IMR-90 (cell line): ENCODE measurements around the gene CYTH4. TPM values are rescaled to one million over a fixed set of nuclear protein-coding genes. Genes with fewer than 3 reads are reported as not detected.

ENCODE experiments used
- ATAC-seq: fragments of 200-7000 bp; cut with Tn5 transposase; 2 replicates; pipeline ENCODE4 v1.9.1; 2020; ENCODE audit warnings: low read depth, mild to moderate bottlenecking, moderate library complexity
- BruUV-seq: library from RNA; stranded (reverse); fragments of 400-500 nt; replicated peaks from 2 replicates; lab custom pipeline; 2021; lab: Mats Ljungman, UMichigan
- CTCF ChIA-PET: fragments of 300-600 bp; formaldehyde crosslinking; extraction: SDS; loops from one replicate; lab custom pipeline; 2021; ENCODE audit warnings: antibody characterized with exemption; lab: Yijun Ruan, JAX
- POLR2A ChIA-PET: fragments of 300-600 bp; sonication (Branson Sonifier 250); formaldehyde crosslinking; loops from one replicate; lab custom pipeline; 2022; ENCODE audit warnings: antibody characterized with exemption; ENCODE audit not compliant: unreplicated experiment; lab: Charles Lee
- DNase-seq: peaks from one replicate; pipeline ENCODE4 v3.0.0; 2013
- H2AFZ ChIP-seq: replicated peaks from 2 replicates; pipeline ENCODE3; 2013; ENCODE audit warnings: low read length, mild to moderate bottlenecking; ENCODE audit not compliant: poor library complexity
- H2AK5ac ChIP-seq: 2 replicates; pipeline ENCODE4 v1.6.1; 2013; ENCODE audit warnings: low read depth, low read length, inconsistent platforms
- H2AK9ac ChIP-seq: replicated peaks from 2 replicates; pipeline ENCODE3; 2013; ENCODE audit warnings: mild to moderate bottlenecking, low read depth, low read length, moderate library complexity; ENCODE audit not compliant: poor library complexity
- H2BK120ac ChIP-seq: 2 replicates; pipeline ENCODE4 v1.6.1; 2013; ENCODE audit warnings: low read depth, low read length, inconsistent platforms
- H2BK15ac ChIP-seq: 3 replicates; pipeline ENCODE4 v1.6.1; 2013; ENCODE audit warnings: low read depth, low read length, inconsistent platforms
- H2BK20ac ChIP-seq: 2 replicates; pipeline ENCODE4 v1.6.1; 2013; ENCODE audit warnings: low read depth, mild to moderate bottlenecking, inconsistent platforms, low read length, moderate library complexity
- H2BK5ac ChIP-seq: 2 replicates; pipeline ENCODE4 v1.6.1; 2013; ENCODE audit warnings: mild to moderate bottlenecking, low read depth, low read length, inconsistent platforms; ENCODE audit not compliant: poor library complexity, severe bottlenecking
- H3K14ac ChIP-seq: replicated peaks from 2 replicates; pipeline ENCODE4 v1.6.1; 2013; ENCODE audit warnings: low read depth, low read length, inconsistent platforms
- H3K18ac ChIP-seq: 2 replicates; pipeline ENCODE4 v1.6.1; 2013; ENCODE audit warnings: low read depth, low read length, control low read depth
- H3K23ac ChIP-seq: 2 replicates; pipeline ENCODE4 v1.6.1; 2013; ENCODE audit warnings: low read depth, low read length, inconsistent platforms
- H3K27ac ChIP-seq: 2 replicates; pipeline ENCODE4 v1.5.1; 2013; ENCODE audit warnings: mild to moderate bottlenecking, control low read depth, low read length; ENCODE audit not compliant: insufficient read depth
- H3K27me3 ChIP-seq: 2 replicates; pipeline ENCODE4 v1.6.1; 2013; ENCODE audit warnings: low read length; ENCODE audit not compliant: control insufficient read depth, insufficient read depth
- H3K36me3 ChIP-seq: 2 replicates; pipeline ENCODE4 v1.6.1; 2013; ENCODE audit warnings: low read length, mixed read lengths; ENCODE audit not compliant: control insufficient read depth, insufficient read depth
- H3K4ac ChIP-seq: 2 replicates; pipeline ENCODE4 v1.6.1; 2013; ENCODE audit warnings: low read depth, low read length, inconsistent platforms
- H3K4me1 ChIP-seq: 2 replicates; pipeline ENCODE4 v1.6.1; 2013; ENCODE audit warnings: low read length, mixed read lengths; ENCODE audit not compliant: control insufficient read depth, insufficient read depth
- H3K4me2 ChIP-seq: 2 replicates; pipeline ENCODE4 v1.6.1; 2013; ENCODE audit warnings: low read depth, mild to moderate bottlenecking, control low read depth, low read length, moderate library complexity
- H3K4me3 ChIP-seq: 2 replicates; pipeline ENCODE4 v1.5.1; 2013; ENCODE audit warnings: low read depth, mild to moderate bottlenecking, control low read depth, low read length, moderate library complexity; ENCODE audit not compliant: insufficient read depth
- H3K56ac ChIP-seq: 2 replicates; pipeline ENCODE4 v1.6.1; 2013; ENCODE audit warnings: low read length, inconsistent platforms; ENCODE audit not compliant: insufficient read depth; ENCODE audit errors: extremely low read depth
- H3K79me1 ChIP-seq, 2 experiments: 2 replicates each; pipeline ENCODE4 v1.6.1; 2013; ENCODE audit warnings: low read length in 2 of 2, inconsistent platforms in 1 of 2, low read depth in 1 of 2
- H3K9ac ChIP-seq: 2 replicates; pipeline ENCODE4 v1.6.1; 2013; ENCODE audit warnings: low read depth, low read length, control low read depth
- H3K9me1 ChIP-seq: 2 replicates; pipeline ENCODE4 v1.6.1; 2013; ENCODE audit warnings: low read length, inconsistent platforms; ENCODE audit not compliant: insufficient read depth
- H3K9me3 ChIP-seq: 2 replicates; pipeline ENCODE4 v1.6.1; 2013; ENCODE audit warnings: low read length; ENCODE audit not compliant: control insufficient read depth, insufficient read depth
- H4K20me1 ChIP-seq: 2 replicates; pipeline ENCODE4 v1.6.1; 2013; ENCODE audit warnings: low read length, inconsistent platforms; ENCODE audit not compliant: insufficient read depth
- H4K5ac ChIP-seq: 2 replicates; pipeline ENCODE4 v1.6.1; 2013; ENCODE audit warnings: mild to moderate bottlenecking, low read depth, low read length, control low read depth
- H4K8ac ChIP-seq, 2 experiments: 2 replicates each; pipeline ENCODE4 v1.6.1; 2013; ENCODE audit warnings: low read depth in 2 of 2, low read length in 2 of 2, control low read depth in 1 of 2, inconsistent platforms in 1 of 2
- H4K91ac ChIP-seq: 2 replicates; pipeline ENCODE4 v1.6.1; 2013; ENCODE audit warnings: low read depth, low read length, inconsistent platforms; ENCODE audit not compliant: insufficient read depth
- BHLHE40 ChIP-seq: fragments of 150-350 bp; IDR thresholded peaks from 2 replicates; pipeline ENCODE4 v1.6.1; 2016; ENCODE audit warnings: mild to moderate bottlenecking, low read depth, low read length
- CEBPB ChIP-seq: IDR thresholded peaks from 2 replicates; pipeline ENCODE4 v1.6.1; 2012; ENCODE audit warnings: low read depth, low read length, improper control_type of control experiment
- CHD1 ChIP-seq: IDR thresholded peaks from 2 replicates; pipeline ENCODE4 v1.6.1; 2012; ENCODE audit warnings: low read depth, low read length, improper control_type of control experiment
- CTCF ChIP-seq: conservative IDR thresholded peaks from 2 replicates; pipeline ENCODE4 v1.5.1; 2012; ENCODE audit warnings: mild to moderate bottlenecking, low read depth, low read length, improper control_type of control experiment
- ELK1 ChIP-seq: fragments of 150-350 bp; IDR thresholded peaks from 2 replicates; pipeline ENCODE4 v1.6.1; 2016; ENCODE audit warnings: low read depth, mild to moderate bottlenecking, low read length, moderate library complexity, borderline replicate concordance
- FOS ChIP-seq: fragments of 150-350 bp; IDR thresholded peaks from 2 replicates; pipeline ENCODE4 v1.6.1; 2016; ENCODE audit warnings: low read depth, low read length
- MAZ ChIP-seq: IDR thresholded peaks from 2 replicates; pipeline ENCODE4 v1.6.1; 2012; ENCODE audit warnings: low read depth, mild to moderate bottlenecking, low read length, improper control_type of control experiment, moderate library complexity, borderline replicate concordance
- MXI1 ChIP-seq: IDR thresholded peaks from 2 replicates; pipeline ENCODE4 v1.6.1; 2012; ENCODE audit warnings: low read depth, mild to moderate bottlenecking, low read length, moderate library complexity, borderline replicate concordance
- NFE2L2 ChIP-seq: fragments of 150-350 bp; IDR thresholded peaks from 2 replicates; pipeline ENCODE4 v1.6.1; 2016; ENCODE audit warnings: low read depth, mild to moderate bottlenecking, low read length
- RAD21 ChIP-seq: IDR thresholded peaks from 2 replicates; pipeline ENCODE4 v1.6.1; 2012; ENCODE audit warnings: low read length, improper control_type of control experiment
- RCOR1 ChIP-seq: IDR thresholded peaks from 2 replicates; pipeline ENCODE4 v1.6.1; 2012; ENCODE audit warnings: mild to moderate bottlenecking, low read length, improper control_type of control experiment; ENCODE audit not compliant: insufficient replicate concordance
- RFX5 ChIP-seq: IDR thresholded peaks from 2 replicates; pipeline ENCODE4 v1.8.0; 2012; ENCODE audit warnings: low read depth, mild to moderate bottlenecking, low read length, moderate library complexity
- SMC3 ChIP-seq: fragments of 150-350 bp; IDR thresholded peaks from 2 replicates; pipeline ENCODE4 v1.6.1; 2016; ENCODE audit warnings: low read depth, mild to moderate bottlenecking, antibody characterized with exemption, low read length, moderate library complexity
- USF2 ChIP-seq: fragments of 150-350 bp; IDR thresholded peaks from 2 replicates; pipeline ENCODE4 v1.6.1; 2017; ENCODE audit warnings: mild to moderate bottlenecking, antibody characterized with exemption, low read length, low read depth
- WGBS, 2 experiments: methylation state at CpG; one replicate each; pipeline versions ENCODE4 v1.1.5 to v1.1.7; 2013; ENCODE audit warnings: missing lambda C conversion rate in 2 of 2; ENCODE audit not compliant: insufficient read length in 1 of 2; ENCODE audit errors: extremely low coverage in 2 of 2; 5-methylcytosine and 5-hydroxymethylcytosine counted together
- dilution Hi-C: fragments of 300-500 bp; cut with HindIII; formaldehyde crosslinking; loops from one replicate; pipeline ENCODE4 v1.14.3; 2018; ENCODE audit warnings: low sequenced_read_pairs; ENCODE audit not compliant: unreplicated experiment
- in situ Hi-C: fragments of 300-500 bp; cut with MboI; formaldehyde crosslinking; loops from 3 replicates; pipeline ENCODE4 v1.14.3; 2019; ENCODE audit warnings: low sequenced_read_pairs, inconsistent platforms, mixed read lengths
- intact Hi-C: fragments of 100-400 bp; cut with micrococcal nuclease; formaldehyde crosslinking; loops from 2 replicates; pipeline ENCODE4 v1.10.0; 2022
- polyA plus RNA-seq, 3 experiments: library from polyadenylated mRNA; depleted of rRNA; stranded (reverse); fragments of >200 nt; gene quantifications; 2 replicates each; pipeline ENCODE4 v1.2.3, GENCODE V29; 2012; ENCODE audit warnings: low replicate concordance in 1 of 3
- total RNA-seq: library from RNA; depleted of rRNA; stranded (reverse); fragments of >200 nt; gene quantifications from 2 replicates; pipeline ENCODE4 v1.2.3, GENCODE V29; 2012

Gene CYTH4
- total and polyA plus RNA-seq, 2 of the 4 experiments (the other 2 are of a cell fraction), result 0.36 to 0.55 TPM

- Histone ChIP-seq H3K18ac (no peak overlapping the region), H3K27me3 (peaks cover 9% of the 10 kb centered on the region), H4K8ac (no peak overlapping the region), H4K5ac (no peak overlapping the region), H3K14ac (no peak overlapping the region), H4K20me1 (no peaks in the 10 kb centered on the region), H3K9me1 (peaks cover 7% of the 10 kb centered on the region), H3K4me1 (peaks cover 2% of the 10 kb centered on the region; the same call in 1 of the 2 replicates), H2AK5ac (no peak overlapping the region), H2AK9ac (no peak overlapping the region), H4K91ac (no peak overlapping the region), H2AFZ (no peak overlapping the region), H3K4me2 (no peak overlapping the region), H3K9ac (no peak overlapping the region), H3K36me3 (no peaks in the 10 kb centered on the region), H3K23ac (no peak overlapping the region), H3K4ac (no peak overlapping the region), H2BK5ac (no peak overlapping the region), H3K9me3 (no peaks in the 10 kb centered on the region), H2BK120ac (no peak overlapping the region), H3K79me1 (no peaks in the 10 kb centered on the region), H3K27ac (no peak overlapping the region), H3K56ac (no peak overlapping the region), H2BK15ac (no peak overlapping the region), H3K4me3 (no peak overlapping the region), H2BK20ac (no peak overlapping the region)
- peak; percentile 39 for DNase-seq
- dilution Hi-C loops, result no loop called here
- ATAC-seq, result no peak
- in situ Hi-C loops, result no loop called here
- ChIA-PET POLR2A (no interaction called here), CTCF (no interaction called here)
- intact Hi-C loops, result no loop called here
- WGBS, 2 experiments, result 61% methylated on average over 3 of the region's 8 CpGs; no CpG with 5 or more reads in 1 of the 2 experiments
- no TSS peak for BruUV-seq
- TF ChIP-seq MXI1, result no peak
- TF ChIP-seq SMC3, result no peak
- TF ChIP-seq CEBPB, result no peak
- no peak for TF ChIP-seq USF2
- TF ChIP-seq MAZ, result no peak
- no peak for TF ChIP-seq RAD21
- no peak for TF ChIP-seq ELK1
- no peak for TF ChIP-seq FOS
- no peak for TF ChIP-seq RFX5
- TF ChIP-seq CTCF, result no peak
- TF ChIP-seq CHD1, result no peak
- TF ChIP-seq NFE2L2, result no peak
- TF ChIP-seq RCOR1, result no peak
- no peak for TF ChIP-seq BHLHE40
Observed at GRCh38 chr22:37358917-37359316, 76.6 kb downstream of the CYTH4 start.
